H1 (cell line): ENCODE data around the gene CCL23. TPM values are rescaled to one million over a fixed set of nuclear protein-coding genes. Genes with fewer than 3 reads are reported as not detected.

ENCODE experiments used
- CTCF ChIA-PET: fragments of 300-600 bp; sonication (Branson Sonifier 250); formaldehyde crosslinking; loops from one replicate; lab custom pipeline; 2021; ENCODE audit not compliant: partially characterized antibody; lab: Charles Lee
- POLR2A ChIA-PET: fragments of 300-600 bp; sonication (Branson Sonifier 250); formaldehyde crosslinking; loops from one replicate; lab custom pipeline; 2021; ENCODE audit warnings: inconsistent platforms; ENCODE audit not compliant: partially characterized antibody; lab: Charles Lee
- DNase-seq, 2 experiments: peaks; one replicate each; pipeline versions ENCODE4 v3.0.0 to v3.0.0-alpha.2; 2010 to 2022; ENCODE audit warnings: low spot score in 2 of 2, low read depth in 1 of 2, mixed read lengths in 1 of 2
- FAIRE-seq: peaks from 2 replicates; lab custom pipeline; 2011; peaks lifted over from hg19 to GRCh38; lab: Jason Lieb, UNC
- H2AFZ ChIP-seq: 2 replicates; pipeline ENCODE4 v1.8.1; 2012; ENCODE audit warnings: low read length, inconsistent platforms
- H2AK5ac ChIP-seq: 2 replicates; pipeline ENCODE4 v1.6.1; 2013; ENCODE audit warnings: low read depth, low read length
- H2BK120ac ChIP-seq: replicated peaks from 2 replicates; pipeline ENCODE3; 2013; ENCODE audit warnings: low read depth, low read length, inconsistent platforms
- H2BK12ac ChIP-seq: 2 replicates; pipeline ENCODE4 v1.6.1; 2013; ENCODE audit warnings: low read depth, low read length
- H2BK15ac ChIP-seq: 2 replicates; pipeline ENCODE4 v1.6.1; 2013; ENCODE audit warnings: low read length
- H2BK20ac ChIP-seq: 2 replicates; pipeline ENCODE4 v1.6.1; 2013; ENCODE audit warnings: low read length
- H2BK5ac ChIP-seq: 2 replicates; pipeline ENCODE4 v1.6.1; 2013; ENCODE audit warnings: low read depth, low read length
- H3K14ac ChIP-seq: 2 replicates; pipeline ENCODE4 v1.6.1; 2013; ENCODE audit warnings: inconsistent platforms; ENCODE audit not compliant: insufficient read length
- H3K18ac ChIP-seq: 2 replicates; pipeline ENCODE4 v1.6.1; 2013; ENCODE audit warnings: low read length; ENCODE audit errors: extremely low read depth
- H3K23ac ChIP-seq: 2 replicates; pipeline ENCODE4 v1.6.1; 2013; ENCODE audit warnings: inconsistent platforms; ENCODE audit not compliant: insufficient read length
- H3K23me2 ChIP-seq: 2 replicates; pipeline ENCODE4 v1.6.1; 2013; ENCODE audit warnings: low read depth, low read length
- H3K27ac ChIP-seq: 2 replicates; pipeline ENCODE4 v1.6.1; 2011; ENCODE audit warnings: low read depth, low read length, inconsistent platforms
- H3K27me3 ChIP-seq, 4 experiments: replicated peaks in 1 of 4; 1 replicate in 1 of 4; 2 replicates in 3 of 4; pipeline versions ENCODE4 v1.6.1 to v1.8.1; 2011 to 2013; ENCODE audit warnings: low read length in 3 of 4, mild to moderate bottlenecking in 3 of 4, inconsistent platforms in 2 of 4, mixed read lengths in 2 of 4, moderate library complexity in 1 of 4; ENCODE audit not compliant: control insufficient read depth in 3 of 4, insufficient read depth in 3 of 4; ENCODE audit errors: extremely low read depth in 1 of 4
- H3K36me3 ChIP-seq, 4 experiments: 2 replicates each; pipeline versions ENCODE4 v1.6.1 to v1.8.1; 2011 to 2013; ENCODE audit warnings: mild to moderate bottlenecking in 4 of 4, low read length in 3 of 4, moderate library complexity in 2 of 4, control low read depth in 1 of 4, inconsistent platforms in 1 of 4; ENCODE audit not compliant: insufficient read depth in 4 of 4, control insufficient read depth in 2 of 4
- H3K4ac ChIP-seq: replicated peaks from 2 replicates; pipeline ENCODE3; 2013; ENCODE audit warnings: low read length, low read depth, mixed read lengths, inconsistent platforms; ENCODE audit not compliant: insufficient read length
- H3K4me1 ChIP-seq, 4 experiments: replicated peaks in 1 of 4; 1 replicate in 1 of 4; 2 replicates in 3 of 4; pipeline versions ENCODE4 v1.6.1 to v1.8.1; 2011 to 2013; ENCODE audit warnings: low read length in 3 of 4, inconsistent platforms in 2 of 4, mixed read lengths in 1 of 4; ENCODE audit not compliant: insufficient read depth in 4 of 4, control insufficient read depth in 3 of 4
- H3K4me2 ChIP-seq, 2 experiments: 2 replicates each; pipeline versions ENCODE4 v1.6.1 to v1.8.1; 2011 to 2013; ENCODE audit warnings: low read depth in 2 of 2, low read length in 2 of 2, control low read depth in 1 of 2, inconsistent platforms in 1 of 2, mild to moderate bottlenecking in 1 of 2; ENCODE audit not compliant: insufficient read depth in 1 of 2
- H3K4me3 ChIP-seq, 4 experiments: fragments of 200-600, 300-600 bp in 1 of 4; sonication (generic), shearing (Covaris generic), sonication (Bioruptor Twin) in 1 of 4; 2 replicates each; pipeline versions ENCODE4 v1.5.1 to v1.8.1; 2011 to 2016; ENCODE audit warnings: low read length in 4 of 4, low read depth in 3 of 4, control low read depth in 2 of 4, inconsistent platforms in 2 of 4, mild to moderate bottlenecking in 2 of 4, mixed read lengths in 1 of 4, moderate library complexity in 1 of 4; ENCODE audit not compliant: insufficient read depth in 2 of 4; ENCODE audit errors: extremely low read depth in 1 of 4
- H3K56ac ChIP-seq: replicated peaks from 2 replicates; pipeline ENCODE3; 2013; ENCODE audit warnings: low read depth, mild to moderate bottlenecking, mixed read lengths, low read length, inconsistent platforms; ENCODE audit not compliant: insufficient read length
- H3K79me1 ChIP-seq: 2 replicates; pipeline ENCODE4 v1.6.1; 2013; ENCODE audit warnings: low read depth, low read length, control low read depth
- H3K79me2 ChIP-seq, 2 experiments: 2 replicates each; pipeline versions ENCODE4 v1.6.1 to v1.8.1; 2012 to 2013; ENCODE audit warnings: low read length in 2 of 2, mild to moderate bottlenecking in 2 of 2, inconsistent platforms in 1 of 2; ENCODE audit not compliant: insufficient read depth in 2 of 2, control insufficient read depth in 1 of 2
- H3K9ac ChIP-seq, 4 experiments: replicated peaks in 1 of 4; 1 replicate in 1 of 4; 2 replicates in 3 of 4; pipeline versions ENCODE4 v1.6.1 to v1.8.1; 2011 to 2013; ENCODE audit warnings: low read depth in 3 of 4, low read length in 3 of 4, control low read depth in 2 of 4, mild to moderate bottlenecking in 2 of 4, moderate library complexity in 2 of 4, inconsistent platforms in 1 of 4; ENCODE audit errors: extremely low read depth in 1 of 4
- H3K9me3 ChIP-seq, 2 experiments: 2 replicates each; pipeline versions ENCODE4 v1.6.1 to v1.8.1; 2012 to 2013; ENCODE audit warnings: mild to moderate bottlenecking in 2 of 2, moderate library complexity in 2 of 2, control low read depth in 1 of 2, inconsistent platforms in 1 of 2, low read depth in 1 of 2, low read length in 1 of 2, mixed read lengths in 1 of 2; ENCODE audit not compliant: insufficient read depth in 2 of 2
- H4K20me1 ChIP-seq, 2 experiments: replicated peaks in 1 of 2; 2 replicates each; pipeline versions ENCODE3 to v1.8.1; 2011 to 2013; ENCODE audit warnings: inconsistent platforms in 2 of 2, low read length in 2 of 2, mild to moderate bottlenecking in 1 of 2; ENCODE audit not compliant: insufficient read depth in 2 of 2, control insufficient read depth in 1 of 2
- H4K5ac ChIP-seq: 2 replicates; pipeline ENCODE4 v1.6.1; 2013; ENCODE audit warnings: low read length, low read depth, mixed read lengths, inconsistent platforms; ENCODE audit not compliant: insufficient read length
- H4K8ac ChIP-seq: 2 replicates; pipeline ENCODE4 v1.8.0; 2013; ENCODE audit warnings: mild to moderate bottlenecking, moderate library complexity, low read length, inconsistent platforms; ENCODE audit not compliant: insufficient read depth; ENCODE audit errors: extremely low read depth
- H4K91ac ChIP-seq: replicated peaks from 2 replicates; pipeline ENCODE3; 2013; ENCODE audit warnings: low read length, mixed read lengths, inconsistent platforms; ENCODE audit not compliant: insufficient read length
- ASH2L ChIP-seq: fragments of 200-600, 300-600 bp; sonication (generic); IDR thresholded peaks from one replicate; pipeline ENCODE4 v1.7.1; 2017; ENCODE audit warnings: low read length
- HDAC2 ChIP-seq, 2 experiments: fragments of 300-600 bp in 1 of 2; sonication (generic) in 1 of 2; IDR thresholded peaks; 2 replicates each; pipeline ENCODE4 v1.6.1; 2011 to 2012; ENCODE audit warnings: low read depth in 2 of 2, low read length in 2 of 2, mild to moderate bottlenecking in 2 of 2, moderate library complexity in 2 of 2, borderline replicate concordance in 1 of 2, inconsistent platforms in 1 of 2
- KDM4A ChIP-seq: IDR thresholded peaks from one replicate; pipeline ENCODE4 v1.7.1; 2012; ENCODE audit warnings: low read depth, mild to moderate bottlenecking, moderate library complexity, low read length, inconsistent platforms; ENCODE audit not compliant: severe bottlenecking
- KDM5A ChIP-seq: fragments of 200-600 bp; IDR thresholded peaks from 2 replicates; pipeline ENCODE4 v1.7.1; 2012; ENCODE audit warnings: mild to moderate bottlenecking, low read length, inconsistent platforms, mixed read lengths
- POLR2AphosphoS5 ChIP-seq: IDR thresholded peaks from 2 replicates; pipeline ENCODE4 v1.6.1; 2011; ENCODE audit warnings: low read depth, low read length
- RAD21 ChIP-seq, 2 experiments: IDR thresholded peaks in 1 of 2; conservative IDR thresholded peaks in 1 of 2; 2 replicates each; pipeline ENCODE4 v1.6.1; 2011; ENCODE audit warnings: low read depth in 2 of 2, low read length in 2 of 2, improper control_type of control experiment in 1 of 2, inconsistent platforms in 1 of 2, mild to moderate bottlenecking in 1 of 2, moderate library complexity in 1 of 2
- RBBP5 ChIP-seq: IDR thresholded peaks from 2 replicates; pipeline ENCODE4 v1.7.1; 2012; ENCODE audit warnings: low read depth, mild to moderate bottlenecking, inconsistent platforms, low read length, moderate library complexity, borderline replicate concordance
- SAP30 ChIP-seq: fragments of 300-600 bp; sonication (generic); IDR thresholded peaks from 2 replicates; pipeline ENCODE4 v1.7.1; 2012; ENCODE audit warnings: low read length, moderate library complexity, mild to moderate bottlenecking, inconsistent platforms; ENCODE audit not compliant: insufficient read depth, insufficient replicate concordance
- SIN3A ChIP-seq, 2 experiments: IDR thresholded peaks in 1 of 2; conservative IDR thresholded peaks in 1 of 2; 2 replicates each; pipeline ENCODE4 v1.6.1; 2011 to 2012; ENCODE audit warnings: low read length in 2 of 2, improper control_type of control experiment in 1 of 2, low read depth in 1 of 2, mild to moderate bottlenecking in 1 of 2
- TCF12 ChIP-seq: IDR thresholded peaks from 2 replicates; pipeline ENCODE4 v1.6.1; 2011; ENCODE audit warnings: low read depth, mild to moderate bottlenecking, low read length
- YY1 ChIP-seq: IDR thresholded peaks from 2 replicates; pipeline ENCODE4 v1.6.1; 2011; ENCODE audit warnings: low read depth, mild to moderate bottlenecking, low read length
- ZNF274 ChIP-seq: IDR thresholded peaks from 2 replicates; pipeline ENCODE4 v1.7.0; 2012; ENCODE audit warnings: low read length, borderline replicate concordance; ENCODE audit errors: extremely low read depth
- WGBS, 2 experiments: shearing (Covaris generic) in 1 of 2; methylation state at CpG; one replicate each; pipeline versions ENCODE4 v1.1.6 to v1.1.7; 2013 to 2015; ENCODE audit warnings: low lambda C conversion rate in 2 of 2, mixed read lengths in 2 of 2, inconsistent platforms in 1 of 2, low coverage in 1 of 2, missing lambda C conversion rate in 1 of 2; ENCODE audit not compliant: insufficient replicate concordance in 2 of 2, insufficient coverage in 1 of 2, insufficient read length in 1 of 2; ENCODE audit errors: extremely low coverage in 1 of 2, missing lambda C conversion rate in 1 of 2; 5-methylcytosine and 5-hydroxymethylcytosine counted together
- polyA plus RNA-seq, 7 experiments: library from polyadenylated mRNA; depleted of rRNA in 3 of 7; stranded (reverse) in 5 of 7; unstranded in 2 of 7; fragments of >200 nt in 5 of 7; fragments of 200-250 nt in 2 of 7; gene quantifications; 1 replicate in 5 of 7; 2 replicates in 1 of 7; 4 replicates in 1 of 7; pipeline versions ENCODE4 v1.2.1 to v1.2.3, GENCODE V29; 2011 to 2013; ENCODE audit warnings: missing spikeins in 2 of 7, mixed read lengths in 2 of 7
- total RNA-seq: library from RNA; stranded (reverse); fragmentation: NEBNext Ultra II Directional; extraction: Animal tissue kit (Norgen Biotek cat#: 25700); gene quantifications from 2 replicates; pipeline ENCODE4 v1.2.1, GENCODE V29; 2021
- TF ChIP-seq, protein P1 (sequence below): IDR thresholded peaks from 2 replicates; pipeline ENCODE4 v1.6.1; 2012; ENCODE audit warnings: inconsistent platforms

CCL23 gene
- total and polyA plus RNA-seq, 2 of the 8 experiments (the other 6 are each of a cell fraction or from before 2014, with no cell fraction given), result not detected

DNA sequence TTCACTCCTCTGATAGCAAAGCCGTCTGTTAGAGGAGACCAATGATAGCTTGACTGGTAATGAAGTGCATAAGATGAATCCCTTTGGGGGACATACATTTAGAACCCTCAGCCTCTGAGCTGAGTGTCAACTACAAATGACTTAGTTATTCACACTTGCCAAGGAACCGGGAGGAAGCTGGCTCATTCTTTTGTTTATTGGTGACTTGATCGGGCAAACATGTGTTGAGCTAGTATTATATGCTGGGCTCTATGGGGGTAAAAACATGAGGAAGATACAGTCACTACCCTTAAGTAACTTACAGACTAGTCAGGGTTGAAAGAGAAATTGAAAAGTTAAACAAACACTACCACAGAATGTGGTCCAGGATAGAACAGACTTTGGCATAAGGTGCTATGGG, 39.4 kb downstream of the CCL23 start:
- H3K4me1 ChIP-seq, result no peaks in the 10 kb centered on the region
- H3K4me3 ChIP-seq, result no peak overlapping the region
- no peak overlapping the region for H3K14ac ChIP-seq
- H4K8ac ChIP-seq, result no peak overlapping the region
- WGBS, 2 experiments, result 96% methylated on average over 3 of the region's 3 CpGs; no CpG with 5 or more reads in 1 of the 2 experiments
- H3K9ac ChIP-seq, result no peak overlapping the region
- H3K27ac ChIP-seq, result no peak overlapping the region
- H3K4me2 ChIP-seq, result no peak overlapping the region
- no peaks in the 10 kb centered on the region for H3K79me1 ChIP-seq
- H3K18ac ChIP-seq, result no peak overlapping the region
- H3K27me3 ChIP-seq, result no peaks in the 10 kb centered on the region
- no peak overlapping the region for H2BK15ac ChIP-seq
- H2BK12ac ChIP-seq, result no peak overlapping the region
- CTCF ChIA-PET, result interaction anchor here (0.5 to 7.2 kb wide), 5 partner anchors 9 to 171 kb away, joined by 3 to 33 read pairs (median 8); no protein-coding TSS in a partner anchor
- no peaks in the 10 kb centered on the region for H3K36me3 ChIP-seq
- no peak overlapping the region for H4K91ac ChIP-seq
- no peak overlapping the region for H2BK120ac ChIP-seq
- H3K79me2 ChIP-seq, result no peaks in the 10 kb centered on the region
- no peak overlapping the region for H2AFZ ChIP-seq
- no peak overlapping the region for H3K23ac ChIP-seq
- H3K4ac ChIP-seq, result no peak overlapping the region
- no peak overlapping the region for H2BK5ac ChIP-seq
- POLR2A ChIA-PET, result no interaction called here
- no peaks in the 10 kb centered on the region for H3K23me2 ChIP-seq
- FAIRE-seq (no peak), DNase-seq (no peak)
- no peak overlapping the region for H2AK5ac ChIP-seq
- H2BK20ac ChIP-seq, result no peak overlapping the region
- no peak overlapping the region for H4K5ac ChIP-seq
- H4K20me1 ChIP-seq, result no peaks in the 10 kb centered on the region
- H3K9me3 ChIP-seq, result no peaks in the 10 kb centered on the region
- H3K56ac ChIP-seq, result no peak overlapping the region
- no peak for TF ChIP-seq SIN3A (conservative IDR thresholded peaks at IDR 0.05 in 1 of 2, IDR thresholded peaks at IDR 0.05 in 1 of 2; ENCODE audit: low read depth in 1 of 2, low read length in 2 of 2)
- no peak for TF ChIP-seq RAD21 (IDR thresholded peaks at IDR 0.05 in 1 of 2, conservative IDR thresholded peaks at IDR 0.05 in 1 of 2; ENCODE audit: low read depth in 2 of 2, low read length in 2 of 2)
- TF ChIP-seq POLR2AphosphoS5, result no peak
- TF ChIP-seq YY1, result no peak
- no peak for TF ChIP-seq HDAC2 (IDR thresholded peaks at IDR 0.05; ENCODE audit: borderline replicate concordance in 1 of 2, low read depth in 2 of 2, low read length in 2 of 2)
- TF ChIP-seq KDM4A, result no peak
- TF ChIP-seq, protein P1, sequence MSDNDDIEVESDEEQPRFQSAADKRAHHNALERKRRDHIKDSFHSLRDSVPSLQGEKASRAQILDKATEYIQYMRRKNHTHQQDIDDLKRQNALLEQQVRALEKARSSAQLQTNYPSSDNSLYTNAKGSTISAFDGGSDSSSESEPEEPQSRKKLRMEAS, result no peak
- no peak for TF ChIP-seq ZNF274
- TF ChIP-seq KDM5A, result no peak
- TF ChIP-seq TCF12, result no peak
- no peak for TF ChIP-seq RBBP5
- TF ChIP-seq SAP30, result no peak
- no peak for TF ChIP-seq ASH2L
